Loucy (cell line): ENCODE data around the gene ACAP2.

ENCODE experiments used
- H2AFZ ChIP-seq: fragments of 200-600 bp; sonication (generic); 2 replicates; pipeline ENCODE4 v1.6.0; 2016; ENCODE audit warnings: antibody characterized with exemption, mild to moderate bottlenecking, low read length, moderate library complexity
- H3F3A ChIP-seq: fragments of 200-600 bp; 2 replicates; pipeline ENCODE4 v1.6.0; 2016; ENCODE audit warnings: antibody characterized with exemption, low read depth, mild to moderate bottlenecking
- H3K27me3 ChIP-seq: fragments of 200-600 bp; sonication (generic); 2 replicates; pipeline ENCODE4 v1.6.1; 2014; ENCODE audit warnings: low read length, mild to moderate bottlenecking; ENCODE audit not compliant: insufficient read depth, poor library complexity, severe bottlenecking
- H3K36me3 ChIP-seq: fragments of 200-600 bp; sonication (generic); 2 replicates; pipeline ENCODE4 v1.6.1; 2016; ENCODE audit warnings: low read length; ENCODE audit not compliant: insufficient read depth
- H3K4me1 ChIP-seq: fragments of 200-600 bp; sonication (generic); 2 replicates; pipeline ENCODE4 v1.5.1; 2014; ENCODE audit warnings: low read length, mild to moderate bottlenecking; ENCODE audit not compliant: insufficient read depth, poor library complexity, severe bottlenecking
- H3K4me2 ChIP-seq: fragments of 200-600 bp; sonication (generic); 2 replicates; pipeline ENCODE4 v1.6.0; 2014; ENCODE audit warnings: antibody characterized with exemption, low read length, low read depth, mild to moderate bottlenecking; ENCODE audit not compliant: poor library complexity, severe bottlenecking
- H3K4me3 ChIP-seq: fragments of 200-600 bp; sonication (generic); 2 replicates; pipeline ENCODE4 v1.5.1; 2014; ENCODE audit warnings: low read length, mild to moderate bottlenecking, mixed read lengths; ENCODE audit not compliant: poor library complexity, severe bottlenecking
- H3K79me2 ChIP-seq: fragments of 200-600 bp; sonication (generic); 2 replicates; pipeline ENCODE4 v1.6.1; 2014; ENCODE audit warnings: low read length; ENCODE audit not compliant: insufficient read depth
- H3K9ac ChIP-seq: fragments of 200-600 bp; sonication (generic); 2 replicates; pipeline ENCODE4 v1.6.0; 2014; ENCODE audit warnings: mild to moderate bottlenecking, low read depth, low read length, moderate library complexity; ENCODE audit not compliant: poor library complexity, severe bottlenecking
- H3K9me2 ChIP-seq: fragments of 200-600 bp; sonication (generic); replicated peaks from 2 replicates; pipeline ENCODE4 v1.6.1; 2016; ENCODE audit warnings: low read depth, low read length, mixed read lengths
- H3K9me3 ChIP-seq: fragments of 200-600 bp; sonication (generic); 2 replicates; pipeline ENCODE4 v1.6.1; 2014; ENCODE audit warnings: mild to moderate bottlenecking, antibody characterized with exemption, low read length, low read depth; ENCODE audit not compliant: insufficient read depth
- H4K20me1 ChIP-seq: fragments of 200-600 bp; sonication (generic); 2 replicates; pipeline ENCODE4 v1.6.0; 2014; ENCODE audit warnings: antibody characterized with exemption, low read length, mild to moderate bottlenecking; ENCODE audit not compliant: insufficient read depth, poor library complexity, severe bottlenecking
- CTCF ChIP-seq: fragments of 200-600 bp; sonication (generic); conservative IDR thresholded peaks from 2 replicates; pipeline ENCODE4 v1.5.1; 2014; ENCODE audit warnings: mild to moderate bottlenecking, antibody characterized with exemption, low read length
- EZH2phosphoT487 ChIP-seq: fragments of 200-600 bp; IDR thresholded peaks from 2 replicates; pipeline ENCODE4 v1.6.1; 2018; ENCODE audit warnings: antibody characterized with exemption, mild to moderate bottlenecking, moderate library complexity, borderline replicate concordance

The ACAP2 gene

GRCh38 chr3:195282961-195283360, 159.9 kb downstream of the ACAP2 start:
- H3K9me3 ChIP-seq: no peaks in the 10 kb centered on the region
- 0 out of 2 replicates have a peak, but pooled peaks cover 5% of the 10 kb centered on the region for H3F3A ChIP-seq
- H3K79me2 ChIP-seq: no peaks in the 10 kb centered on the region
- H3K4me1 ChIP-seq: no peaks in the 10 kb centered on the region
- peaks cover 2% of the 10 kb centered on the region for H4K20me1 ChIP-seq
- H3K9ac ChIP-seq: no peak overlapping the region
- no peaks in the 10 kb centered on the region for H3K27me3 ChIP-seq
- no peaks in the 10 kb centered on the region for H3K9me2 ChIP-seq
- H3K36me3 ChIP-seq: peaks cover 48% of the 10 kb centered on the region
- no peak overlapping the region for H2AFZ ChIP-seq
- H3K4me2 ChIP-seq: no peak overlapping the region
- H3K4me3 ChIP-seq: no peak overlapping the region
- TF ChIP-seq EZH2phosphoT487: no peak
- no peak for TF ChIP-seq CTCF

- 0 out of 2 replicates have a peak, but pooled peaks cover 7% of the 10 kb centered on the region for H3K36me3 ChIP-seq
- H3K79me2 ChIP-seq: peaks cover 9% of the 10 kb centered on the region
- no peak overlapping the region for H3K4me2 ChIP-seq
- no peaks in the 10 kb centered on the region for H3K9me3 ChIP-seq
- H3K9ac ChIP-seq: no peak overlapping the region
- TF ChIP-seq CTCF: no peak
- TF ChIP-seq EZH2phosphoT487: no peak
- no peaks in the 10 kb centered on the region for H3K27me3 ChIP-seq
- H4K20me1 ChIP-seq: peaks cover 7% of the 10 kb centered on the region
- H3K4me1 ChIP-seq: peaks cover 13% of the 10 kb centered on the region
- no peaks in the 10 kb centered on the region for H3F3A ChIP-seq
- no peaks in the 10 kb centered on the region for H3K9me2 ChIP-seq
- no peak overlapping the region for H2AFZ ChIP-seq
- H3K4me3 ChIP-seq: no peak overlapping the region
Measured at GRCh38 chr3:195274259-195274966, 168.4 kb downstream of the ACAP2 start.

GRCh38 chr3:195271410-195272243, 171.2 kb downstream of the ACAP2 start:
- Histone ChIP-seq H2AFZ (peak overlapping the region; percentile 97), H4K20me1 (peaks cover 14% of the 10 kb centered on the region), H3K27me3 (no peaks in the 10 kb centered on the region), H3K9ac (peak overlapping the region; percentile 76), H3F3A (no peaks in the 10 kb centered on the region), H3K9me3 (no peaks in the 10 kb centered on the region), H3K9me2 (no peaks in the 10 kb centered on the region), H3K79me2 (peaks cover 37% of the 10 kb centered on the region), H3K4me2 (peak overlapping the region; percentile 77), H3K36me3 (no peaks in the 10 kb centered on the region), H3K4me1 (peaks cover 38% of the 10 kb centered on the region), H3K4me3 (peak overlapping the region; percentile 92)
- TF ChIP-seq CTCF (peak; percentile 96), EZH2phosphoT487 (no peak)
